GM12874 (cell line): ENCODE results near the gene EHMT1.

Source experiments
- CTCF ChIP-seq: IDR thresholded peaks from 2 replicates; pipeline ENCODE4 v1.5.1; 2011; ENCODE audit warnings: low read depth, mild to moderate bottlenecking, control low read depth, low read length, moderate library complexity; ENCODE audit not compliant: insufficient read depth

EHMT1 gene

GRCh38 chr9:137812356-137813023 is 193.7 kb downstream of the EHMT1 start:
- no peak for TF ChIP-seq CTCF

GRCh38 chr9:137813167-137813566 is 194.4 kb downstream of the EHMT1 start:
- no peak for TF ChIP-seq CTCF

GRCh38 chr9:137813651-137814415 is 195.0 kb downstream of the EHMT1 start:
- TF ChIP-seq CTCF, result no peak

- no peak for TF ChIP-seq CTCF
Observed at GRCh38 chr9:137814436-137814835, 195.6 kb downstream of the EHMT1 start.

- no peak for TF ChIP-seq CTCF
Observed at GRCh38 chr9:137814841-137815240, 196.0 kb downstream of the EHMT1 start.

GRCh38 chr9:137815256-137816255 is 196.8 kb downstream of the EHMT1 start:
- no peak for TF ChIP-seq CTCF
